ENCODE data around the gene CCL14. TPM values are rescaled to one million over a fixed set of nuclear protein-coding genes. Genes with fewer than 3 reads are reported as not detected.
"Not testable (repeated sequence)": the region's sequence is repeated elsewhere in the genome, so short reads cannot be mapped to it uniquely, and the experiment has no call there.

Gene CCL14
- total RNA-seq, 4 donors from 2014 or later, result 2.7 to 25.0 (median 5.6) TPM

DNA sequence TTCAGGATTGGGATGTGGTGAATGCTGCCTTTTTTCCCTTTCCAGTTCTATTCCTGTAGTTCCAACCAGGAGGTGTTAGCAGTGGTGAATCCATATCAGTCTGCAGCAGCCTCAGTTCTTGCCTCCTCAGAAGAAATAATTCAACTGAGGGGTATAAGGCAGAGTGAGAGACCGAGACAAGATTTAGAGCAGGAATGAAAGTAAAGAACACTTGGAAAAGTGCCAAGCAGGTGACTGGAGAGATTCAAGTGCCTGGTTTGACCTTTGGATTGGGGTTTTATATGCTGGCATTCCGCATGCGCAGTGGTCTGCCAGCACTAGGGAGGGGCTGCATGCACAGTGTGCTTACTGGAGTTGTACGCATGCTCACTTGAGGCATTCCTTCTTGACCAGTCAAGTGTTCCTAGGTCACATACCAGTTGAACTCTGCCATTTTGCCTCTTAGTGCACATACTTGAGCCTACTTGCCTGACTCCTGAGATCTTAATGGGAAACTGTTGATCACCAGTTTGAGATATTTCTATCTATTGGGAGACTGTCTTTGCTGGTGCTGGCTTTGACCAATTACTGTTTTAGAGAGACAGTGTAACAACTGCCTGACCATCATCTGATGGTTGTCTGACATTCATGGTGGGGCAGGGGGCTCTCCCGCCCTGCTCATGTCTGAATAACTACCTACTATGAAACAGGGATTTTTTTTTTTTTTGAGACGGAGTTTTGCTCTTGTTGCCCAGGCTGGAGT lies 15.5 kb upstream of the CCL14 start:
- TF ChIP-seq POLR2A (IDR thresholded peaks at IDR 0.05) (no peak), CTCF (IDR thresholded peaks at IDR 0.05) (no peak)
- Histone ChIP-seq H3K4me3 (no peak overlapping the region), H3K27me3 (peaks cover 0 to 15% (median 0%) of the 10 kb centered on the region in 4 donors), H3K4me1 (no peaks in the 10 kb centered on the region), H3K9me3 (no peaks in the 10 kb centered on the region), H3K36me3 (no peaks in the 10 kb centered on the region), H3K27ac (no peak overlapping the region)
- DNase-seq, result no peak
- WGBS, 2 donors, result 70 to 77% methylated on average over 6 of the region's 6 CpGs
- intact Hi-C loops (cut with DNase I), result no loop called here

GRCh38 chr17:36001110-36001771 lies 14.7 kb upstream of the CCL14 start, which contains the start of gene CCL15:
TSS of gene CCL15 (minus strand) at chr17:36001553. CDS start at chr17:36001492, 61 bp downstream.
- intact Hi-C loops (cut with DNase I), result no loop called here
- TF ChIP-seq POLR2A (IDR thresholded peaks at IDR 0.05) (no peak), CTCF (IDR thresholded peaks at IDR 0.05) (no peak)
- 78 to 86% methylated on average over 3 to 5 of the region's 6 CpGs for WGBS, 2 donors
- Histone ChIP-seq H3K4me3 (no peak within 1 kb of the TSS), H3K27ac (no peak within 1 kb of the TSS), H3K9me3 (no peaks in the 10 kb centered on the region), H3K36me3 (no peaks in the 10 kb centered on the region), H3K27me3 (peaks cover 0 to 15% (median 0%) of the 10 kb centered on the region in 4 donors), H3K4me1 (no peaks in the 10 kb centered on the region)
- no peak for DNase-seq

- no peaks in the 10 kb centered on the region for H3K9me3 ChIP-seq
- intact Hi-C loops (cut with DNase I), result no loop called here
- no peak overlapping the region for H3K4me3 ChIP-seq
- no peaks in the 10 kb centered on the region for H3K36me3 ChIP-seq
- DNase-seq, result no peak
- WGBS, 2 donors, result 45 to 60% methylated on average over 6 of the region's 6 CpGs
- peaks cover 0 to 15% (median 0%) of the 10 kb centered on the region in 4 donors for H3K27me3 ChIP-seq
- no peak overlapping the region for H3K27ac ChIP-seq
- no peak for TF ChIP-seq CTCF (IDR thresholded peaks at IDR 0.05)
- TF ChIP-seq POLR2A (IDR thresholded peaks at IDR 0.05), result no peak
- no peaks in the 10 kb centered on the region for H3K4me1 ChIP-seq
Observed at GRCh38 chr17:36000732-36001109, 14.2 kb upstream of the CCL14 start.

- H3K9me3 ChIP-seq, result no peaks in the 10 kb centered on the region
- intact Hi-C loops (cut with DNase I), result no loop called here
- 78 to 81% methylated on average over 1 of the region's 1 CpG for WGBS, 2 donors
- DNase-seq, result no peak
- H3K36me3 ChIP-seq, result no peaks in the 10 kb centered on the region
- TF ChIP-seq POLR2A (IDR thresholded peaks at IDR 0.05), result no peak
- no peak for TF ChIP-seq CTCF (IDR thresholded peaks at IDR 0.05)
- H3K27ac ChIP-seq, result no peak overlapping the region
- H3K4me3 ChIP-seq, result no peak overlapping the region
- no peaks in the 10 kb centered on the region for H3K4me1 ChIP-seq
- peaks cover 0 to 13% (median 0%) of the 10 kb centered on the region in 4 donors for H3K27me3 ChIP-seq
Observed at GRCh38 chr17:35998756-35999155, 12.2 kb upstream of the CCL14 start.

GRCh38 chr17:35998018-35998545 lies 11.6 kb upstream of the CCL14 start:
- Histone ChIP-seq H3K27ac (no peak overlapping the region), H3K9me3 (no peaks in the 10 kb centered on the region), H3K27me3 (peaks cover 0 to 10% (median 0%) of the 10 kb centered on the region in 4 donors), H3K36me3 (no peaks in the 10 kb centered on the region), H3K4me1 (no peaks in the 10 kb centered on the region), H3K4me3 (no peak overlapping the region)
- TF ChIP-seq CTCF (IDR thresholded peaks at IDR 0.05) (no peak), POLR2A (IDR thresholded peaks at IDR 0.05) (no peak)
- intact Hi-C loops (cut with DNase I), result no loop called here
- 17 to 60% methylated on average over 1 to 4 of the region's 11 CpGs for WGBS, 2 donors
- DNase-seq, result no peak

DNA sequence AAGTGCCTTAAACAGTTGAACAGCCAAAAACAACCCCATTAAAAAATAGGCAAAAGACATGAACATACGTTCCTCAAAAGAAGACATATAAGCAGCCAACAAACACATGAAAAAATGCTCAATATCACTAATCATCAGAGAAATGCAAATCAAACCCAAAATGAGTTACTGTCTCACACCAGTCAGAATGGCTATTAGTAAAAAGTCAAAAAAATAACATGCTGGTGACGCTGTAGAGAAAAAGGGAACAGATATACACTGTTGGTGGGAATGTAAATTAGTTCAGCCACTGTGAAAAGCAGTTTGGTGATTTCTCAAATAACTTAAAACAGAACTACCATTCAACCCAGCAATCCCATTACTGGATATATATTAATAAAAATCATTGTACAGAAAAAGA lies 8.8 kb upstream of the CCL14 start:
- H3K4me3 ChIP-seq; H3K36me3 ChIP-seq; intact Hi-C loops (cut with DNase I); H3K9me3 ChIP-seq; DNase-seq; H3K27ac ChIP-seq; H3K4me1 ChIP-seq: not testable (repeated sequence)
- WGBS, 2 donors, result 59 to 90% methylated on average over 2 of the region's 2 CpGs
- peaks cover 0 to 18% (median 0%) of the 10 kb centered on the region in 4 donors for H3K27me3 ChIP-seq

All from esophagus squamous epithelium (tissue), 5 donors.